ENCODE results near the gene KCNQ4.

Gene KCNQ4

DNA sequence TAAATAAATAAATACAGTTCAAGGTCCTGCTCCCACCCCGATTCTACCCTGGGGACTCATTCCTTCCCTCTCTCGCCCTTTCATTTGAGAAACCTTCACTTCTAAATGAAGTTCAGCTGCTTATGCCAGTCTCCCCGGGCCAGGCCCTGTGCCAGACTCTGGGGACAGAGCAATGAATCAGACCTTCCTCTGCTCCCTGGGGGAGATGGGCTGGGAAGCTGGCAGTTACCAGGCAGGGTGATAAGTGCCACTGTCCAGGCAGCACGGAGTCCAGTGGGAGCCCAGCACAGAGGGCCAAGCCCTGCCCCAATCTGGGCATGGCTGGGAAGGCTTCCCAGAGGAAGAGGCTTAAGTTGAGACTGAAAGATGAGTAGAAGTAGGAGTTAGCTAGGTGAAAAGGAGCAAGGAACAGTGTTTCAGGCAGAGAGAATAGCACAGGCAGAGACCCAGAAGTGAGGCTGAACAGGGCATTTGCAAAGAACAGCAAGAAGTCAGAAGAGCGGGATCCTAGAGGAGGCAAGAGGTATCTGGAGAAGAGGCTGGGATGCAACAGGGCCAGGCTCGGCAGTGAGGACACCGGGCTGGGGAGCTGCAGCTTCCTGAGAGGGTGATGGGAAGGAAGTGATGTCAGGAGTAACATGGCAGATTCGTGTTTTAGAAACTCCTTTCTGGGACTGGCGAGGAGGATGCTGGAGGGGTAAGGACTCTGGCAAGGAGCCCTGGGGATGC, 13.5 kb downstream of the KCNQ4 start:
- DNase-seq = peak; percentile 41

DNA sequence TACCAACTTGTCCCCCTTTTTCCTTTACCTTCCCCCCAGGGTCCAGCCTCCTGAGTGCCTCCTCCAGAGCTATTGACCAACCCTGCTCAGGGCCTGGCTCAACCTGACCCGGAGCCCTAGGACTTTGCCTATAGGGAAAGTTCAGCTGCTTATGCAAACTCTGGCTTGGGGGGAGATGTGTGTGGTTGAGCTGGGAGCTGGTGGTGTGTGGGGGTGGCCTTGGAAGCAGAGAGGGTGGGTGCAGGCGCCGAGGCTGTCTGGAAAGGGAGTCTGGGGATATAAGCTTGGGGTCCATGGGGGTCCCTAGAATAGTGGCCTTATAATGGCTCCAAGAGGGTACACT, 14.1 kb downstream of the KCNQ4 start:
- no peak for DNase-seq

DNA sequence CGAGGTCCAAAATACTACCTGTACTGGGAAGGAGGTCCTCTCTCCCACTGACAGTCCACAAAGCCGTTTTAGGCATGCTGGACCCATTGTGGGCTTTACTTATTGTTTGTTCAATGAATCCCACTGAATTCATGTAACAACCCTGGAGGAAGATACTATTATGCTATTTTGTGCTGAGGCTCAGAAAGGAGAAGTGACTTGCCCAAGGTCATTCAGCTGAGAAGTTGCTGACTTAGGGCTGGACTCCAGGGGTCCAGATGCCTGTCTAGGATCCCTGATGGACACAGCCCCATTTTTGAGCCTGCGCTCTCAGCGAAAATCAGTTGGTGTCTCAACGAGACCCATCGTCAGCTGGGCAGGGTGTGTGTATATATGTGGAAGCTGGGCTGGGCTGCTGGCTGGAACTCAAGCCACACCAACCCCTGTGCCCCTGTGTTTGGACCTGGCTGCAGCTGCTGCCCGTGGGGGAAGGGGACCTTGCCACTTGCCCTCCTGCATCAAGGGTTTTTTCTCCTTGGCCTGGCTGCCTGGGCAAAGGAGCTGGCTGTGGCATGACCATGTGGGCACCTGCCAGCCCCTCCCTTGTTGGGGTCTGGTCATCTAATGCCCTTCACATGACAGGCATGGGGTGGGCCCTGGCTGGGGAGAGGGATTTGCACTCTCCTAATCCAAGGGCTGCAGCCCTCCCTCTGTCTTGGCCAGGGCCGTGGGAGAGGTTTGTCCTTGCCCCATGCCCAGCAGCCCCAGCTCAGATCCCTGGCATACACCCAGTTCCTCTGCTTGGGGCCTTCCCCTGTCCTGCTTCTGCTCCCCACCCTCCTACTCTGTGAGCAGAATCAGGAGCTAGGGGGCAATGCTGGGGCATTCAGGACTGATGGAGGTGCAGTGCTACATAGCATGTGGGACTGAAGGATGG, 15.0 kb downstream of the KCNQ4 start:
- DNase-seq = no peak

DNA sequence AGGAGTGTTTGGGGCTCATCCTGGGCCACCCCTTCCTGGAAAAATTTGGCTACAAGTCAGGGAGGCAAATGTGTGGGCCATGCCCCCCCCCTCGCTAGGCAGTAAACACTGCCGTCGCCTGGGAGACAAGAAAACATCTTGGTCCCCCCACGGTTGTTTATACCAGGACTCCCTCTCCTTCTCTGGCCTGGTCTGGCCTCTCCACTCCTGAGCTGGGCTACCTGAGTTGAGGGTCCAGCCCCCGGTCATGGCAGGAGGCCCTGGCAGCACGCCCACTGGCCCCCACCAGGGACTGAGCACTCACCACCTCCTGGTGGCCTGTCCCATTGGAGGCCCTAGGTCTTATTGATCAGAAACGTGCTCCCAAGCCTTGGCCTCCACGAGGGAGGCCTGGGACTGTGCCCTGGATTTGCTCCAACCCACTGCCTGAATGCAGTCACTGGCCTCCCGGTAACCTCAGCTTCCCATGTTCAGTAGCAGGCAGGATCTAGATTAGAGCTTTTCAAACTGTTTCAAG, 15.8 kb downstream of the KCNQ4 start:
- DNase-seq = no peak

DNA sequence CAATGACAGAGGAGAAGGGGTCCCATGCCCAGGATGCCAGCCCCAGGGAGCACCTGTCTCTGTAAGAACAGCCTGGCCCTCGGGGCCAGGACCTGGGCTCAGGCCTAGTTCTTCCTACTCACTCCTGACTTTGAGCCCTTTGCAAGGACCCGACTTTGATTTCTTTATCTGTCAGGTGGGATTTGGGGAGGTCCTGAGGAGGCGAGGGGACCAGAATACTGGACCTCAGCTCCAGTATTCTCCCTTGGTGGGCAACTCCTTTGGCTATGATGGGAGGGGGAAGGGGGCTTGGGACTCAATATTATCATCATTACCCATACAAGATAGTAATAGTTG, 18.1 kb downstream of the KCNQ4 start:
- no peak for DNase-seq

DNA sequence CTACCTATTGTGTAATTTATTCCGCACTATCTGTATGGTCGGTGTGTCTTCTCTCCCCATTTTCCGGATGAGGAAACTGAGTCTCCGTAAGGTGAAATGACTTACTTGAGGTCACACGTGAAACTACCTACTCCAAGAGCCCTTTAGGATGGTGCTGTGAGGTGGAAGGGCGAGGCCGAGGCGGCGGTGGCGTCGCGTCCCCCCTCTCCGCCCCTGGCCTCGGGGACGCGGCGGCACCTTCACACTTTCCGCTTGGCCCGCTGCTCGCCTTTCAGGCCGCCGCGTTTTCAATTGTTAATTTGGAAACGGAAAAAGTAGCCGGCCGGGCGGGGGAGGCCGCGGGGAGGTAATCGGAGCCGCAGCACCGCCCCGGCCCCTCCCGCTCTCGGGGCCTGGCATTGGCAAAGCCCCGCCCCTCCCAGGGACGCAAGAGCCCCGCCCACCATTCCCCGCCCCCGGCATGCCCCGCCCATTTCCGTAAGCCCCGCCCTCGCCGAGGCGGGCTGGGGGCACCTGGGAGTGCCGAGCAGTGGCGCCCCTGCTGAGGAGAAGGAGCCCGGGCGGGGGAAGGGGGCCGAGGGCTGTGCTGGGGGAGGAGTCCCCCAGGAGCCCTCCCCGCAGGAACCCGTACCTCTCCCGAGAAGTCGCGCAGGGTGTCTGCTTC, 18.6 kb downstream of the KCNQ4 start:
- peak; percentile 90 for DNase-seq

DNA sequence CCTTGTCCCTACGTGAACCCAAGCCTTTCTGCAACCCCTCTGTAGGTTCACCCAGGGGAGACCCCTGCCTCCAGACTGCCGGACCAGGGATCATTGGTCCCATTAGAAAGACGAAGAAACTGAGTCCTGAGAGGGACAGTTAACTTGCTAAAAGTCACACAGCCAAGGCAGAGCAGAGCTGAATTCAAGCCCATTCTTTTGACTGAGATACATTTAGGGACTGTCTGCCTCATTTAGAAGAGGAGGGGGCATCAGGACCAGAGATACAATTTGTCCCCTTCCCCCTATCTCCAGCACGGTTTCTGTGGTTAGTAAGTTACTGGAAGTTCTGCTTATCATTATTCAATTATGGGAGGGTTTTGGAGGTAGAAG, 19.1 kb downstream of the KCNQ4 start:
- DNase-seq = no peak

DNA sequence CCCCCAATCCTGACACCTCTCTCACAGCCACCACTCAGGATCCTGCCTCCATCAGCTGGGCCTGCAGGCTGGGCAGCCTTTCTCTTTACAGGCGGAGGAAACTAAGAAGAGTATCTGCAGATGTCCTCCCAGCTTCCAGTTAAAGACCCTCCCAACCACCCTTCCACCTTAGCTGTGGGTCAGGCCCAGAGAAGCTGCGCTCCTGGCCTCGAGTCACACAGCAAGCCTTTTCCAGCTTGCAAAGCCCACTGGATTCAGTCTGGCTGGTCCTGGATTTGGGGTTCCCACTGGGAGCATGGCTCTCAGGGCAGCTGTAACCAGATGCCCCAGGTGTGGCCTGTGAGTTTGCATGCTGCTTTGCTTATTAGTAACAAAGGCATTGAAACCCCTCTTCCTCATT, 19.9 kb downstream of the KCNQ4 start:
- DNase-seq = no peak

DNA sequence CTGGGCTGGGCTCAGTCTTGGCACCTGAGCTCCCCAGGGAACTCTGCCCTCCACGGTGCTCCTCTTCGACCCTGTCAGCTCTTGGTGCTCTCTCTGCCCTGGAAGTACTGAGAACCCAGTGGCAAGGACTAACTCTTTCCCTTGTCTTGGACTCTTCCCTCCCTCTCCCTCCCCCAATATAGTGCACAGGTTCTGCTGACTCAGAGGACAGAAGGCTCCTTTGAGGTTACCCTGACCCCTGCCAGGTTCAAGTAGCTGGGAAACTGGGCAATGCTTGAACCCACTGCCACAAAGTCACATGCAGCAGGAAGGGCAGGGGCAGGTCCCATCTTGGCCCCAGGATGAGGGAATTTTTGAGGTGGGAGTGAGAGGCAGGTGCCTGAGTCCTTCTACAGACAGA, 20.3 kb downstream of the KCNQ4 start:
- no peak for DNase-seq

DNA sequence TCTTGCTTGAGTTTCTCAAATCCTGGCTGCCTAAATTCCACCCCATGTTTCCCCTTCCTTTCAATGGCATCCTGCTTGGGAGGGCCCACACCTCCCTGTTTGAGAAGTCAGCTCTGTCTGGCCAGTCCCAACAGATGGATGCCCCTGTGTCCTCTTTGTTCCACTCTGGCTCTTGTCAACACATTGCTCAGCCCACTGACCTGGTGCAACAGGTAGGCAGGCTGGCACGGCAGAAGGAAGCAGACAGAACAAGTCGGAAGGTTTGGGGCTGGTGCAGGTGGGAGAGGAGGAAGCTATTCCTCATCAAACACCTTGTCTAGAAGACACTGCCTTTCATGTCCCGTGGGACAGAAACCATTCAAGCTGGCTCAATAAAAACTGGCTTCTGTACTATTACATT, 22.7 kb downstream of the KCNQ4 start:
- no peak for DNase-seq

DNA sequence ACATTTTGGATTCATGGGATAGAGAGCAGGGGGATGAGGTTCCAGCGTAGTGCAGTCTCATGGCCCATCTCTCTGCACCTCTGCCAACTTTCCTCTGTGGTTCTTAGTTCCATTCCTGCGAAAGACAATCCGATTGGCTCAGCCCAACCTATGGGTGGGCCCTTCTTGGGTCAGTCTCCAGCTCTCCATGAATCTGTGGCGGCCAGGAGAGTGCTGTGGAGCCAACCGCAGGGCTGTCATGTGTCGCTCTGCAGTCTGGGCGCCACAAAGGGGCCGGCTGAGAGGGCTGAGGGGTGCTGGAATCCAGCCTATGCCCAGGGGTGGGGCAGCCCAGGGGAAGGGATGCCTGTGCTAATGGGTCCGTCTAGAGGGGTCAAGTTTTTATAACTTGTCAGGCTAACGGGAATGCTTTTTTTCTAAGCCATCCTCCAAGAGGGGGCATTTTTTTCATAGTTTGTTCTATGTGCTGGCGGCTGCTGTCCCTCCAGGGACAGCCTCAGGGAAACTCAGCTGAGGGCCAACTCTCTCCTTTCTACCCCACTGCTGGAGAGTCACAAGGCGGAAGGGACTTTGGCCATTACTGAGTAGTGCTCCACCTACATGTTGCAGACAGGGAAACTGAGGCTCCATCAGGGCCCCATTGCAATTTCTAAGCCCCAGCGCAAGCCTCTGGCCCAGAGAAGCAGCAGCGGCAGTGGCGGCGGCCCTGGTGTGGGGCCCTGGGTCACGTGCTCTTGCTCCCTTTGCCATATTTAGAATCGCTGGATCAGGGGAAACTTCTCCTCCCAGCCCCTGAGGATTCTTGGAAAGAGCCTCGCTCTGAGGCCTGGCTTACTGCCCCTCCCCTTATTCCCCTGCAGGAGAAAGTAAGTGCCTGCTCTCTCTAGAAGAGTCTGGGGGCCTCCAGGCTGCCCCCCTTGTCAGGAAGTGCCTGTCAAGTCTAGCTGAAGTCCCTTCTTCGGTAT, 23.4 kb downstream of the KCNQ4 start:
- DNase-seq = no peak

DNA sequence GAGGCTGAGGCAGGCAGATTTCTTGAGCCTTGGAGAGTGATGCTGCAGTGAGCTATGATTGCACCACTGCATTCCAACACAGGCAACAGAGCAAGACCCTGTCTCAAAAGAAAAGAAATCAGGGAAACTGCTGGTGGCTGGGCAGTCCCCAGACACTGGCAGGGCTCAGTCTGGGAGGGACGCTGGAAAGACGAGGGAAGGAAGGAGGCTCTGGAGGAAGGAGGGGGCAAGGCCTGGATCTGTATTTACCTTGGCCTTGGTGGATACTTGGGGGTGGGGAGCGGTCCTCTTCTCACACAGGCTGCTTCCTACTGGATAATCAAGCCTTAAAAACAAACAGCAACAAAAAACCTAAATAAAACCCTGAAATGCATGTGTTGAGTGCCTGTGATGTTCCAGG, 24.4 kb downstream of the KCNQ4 start:
- no peak for DNase-seq

DNA sequence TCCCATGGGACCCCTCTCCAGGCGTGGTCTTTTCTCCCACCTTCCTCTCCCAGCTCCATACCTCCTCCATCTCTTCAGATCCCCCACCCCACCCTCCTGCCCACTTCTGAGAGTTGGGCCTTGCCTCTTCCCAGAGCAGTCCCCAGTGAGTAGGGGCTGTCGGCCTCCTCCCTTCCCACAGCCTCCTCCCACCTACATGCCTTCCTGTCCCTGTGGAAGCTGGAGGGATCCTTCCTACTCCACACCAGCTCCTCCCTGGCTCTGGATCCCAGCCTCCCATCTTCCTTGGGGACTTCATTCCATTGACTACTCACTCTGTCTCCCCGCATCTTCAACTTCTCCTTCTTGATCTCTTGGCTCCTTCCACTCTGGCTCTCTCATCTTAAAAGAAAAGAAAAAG, 24.9 kb downstream of the KCNQ4 start:
- no peak for DNase-seq

DNA sequence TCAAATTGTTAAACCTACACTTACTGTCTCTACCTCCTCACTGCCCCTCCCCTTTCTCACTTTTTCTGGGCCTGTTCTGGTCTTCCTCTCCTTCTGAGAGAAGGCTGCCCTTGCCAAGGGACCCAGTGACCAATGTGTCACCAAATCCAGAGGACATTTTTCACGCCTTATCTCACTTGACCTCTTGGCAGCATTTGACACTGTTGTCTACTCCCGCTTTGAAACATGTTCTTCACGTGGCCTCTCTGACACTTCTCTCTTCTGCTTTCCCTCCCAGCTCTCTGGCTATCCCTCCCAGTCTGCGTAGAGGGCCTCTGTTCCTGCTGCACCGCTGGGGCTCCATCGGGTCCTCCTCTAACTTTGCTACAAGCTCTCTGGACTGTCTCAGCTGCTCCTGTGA, 25.3 kb downstream of the KCNQ4 start:
- DNase-seq = no peak

DNA sequence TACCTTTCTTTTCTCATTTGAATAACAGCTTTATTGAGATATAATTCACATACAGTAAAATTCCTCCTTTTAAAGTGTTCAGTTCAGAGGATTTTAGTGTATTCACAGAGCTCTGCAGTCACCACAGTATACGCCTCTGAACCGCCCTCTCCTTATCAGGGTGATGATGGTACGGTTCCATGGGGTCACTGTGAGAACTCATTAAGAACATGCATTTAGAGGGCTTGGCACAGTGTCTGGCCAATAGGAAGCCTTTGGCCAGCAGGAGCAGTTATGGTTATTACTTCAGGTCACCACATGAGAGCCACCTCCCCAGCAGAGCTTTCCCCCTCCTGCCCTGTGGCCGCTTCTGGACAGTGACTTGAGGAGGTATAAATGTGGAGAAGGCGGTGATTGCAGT, 27.3 kb downstream of the KCNQ4 start:
- no peak for DNase-seq

DNA sequence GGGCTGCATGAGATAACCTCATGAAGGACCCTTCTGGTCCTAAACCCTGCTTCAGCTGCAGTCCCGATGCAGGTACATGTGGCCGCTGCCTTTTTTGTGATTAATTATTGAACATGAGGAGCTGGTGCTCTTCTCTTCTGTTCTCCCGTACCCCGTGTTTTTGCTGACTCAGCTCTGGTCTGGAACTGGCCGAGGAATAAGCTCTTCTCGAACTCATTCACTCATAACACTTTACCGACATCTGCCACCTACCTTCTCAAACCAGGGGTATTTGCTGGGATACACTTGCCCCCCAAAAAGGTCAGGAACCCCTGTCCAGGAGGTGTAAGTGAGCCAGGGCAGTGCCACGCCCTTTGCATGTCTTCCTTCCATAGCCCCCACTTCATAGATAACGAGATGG, 31.8 kb downstream of the KCNQ4 start:
- DNase-seq = no peak

DNA sequence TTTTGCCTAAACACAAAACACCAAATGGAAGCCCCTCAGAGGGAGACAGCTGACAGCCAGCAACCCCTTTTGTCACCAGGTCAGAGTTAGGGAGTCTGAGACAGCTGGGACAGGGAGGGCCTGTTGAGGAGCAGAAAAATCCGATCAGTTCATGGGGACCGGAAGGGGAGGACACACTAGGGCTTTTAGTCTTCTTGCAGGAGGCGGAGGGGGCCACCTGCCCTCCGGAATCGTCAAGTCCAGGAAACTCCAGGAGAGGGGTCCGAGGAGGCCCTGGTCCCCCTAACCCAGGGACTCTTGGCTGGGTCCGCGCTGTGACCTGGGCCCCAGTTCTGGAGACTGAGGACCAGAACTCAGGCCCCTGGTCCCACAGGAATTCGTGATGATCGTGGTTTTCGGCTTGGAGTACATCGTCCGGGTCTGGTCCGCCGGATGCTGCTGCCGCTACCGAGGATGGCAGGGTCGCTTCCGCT, 34.2 kb downstream of the KCNQ4 start:
- no peak for DNase-seq

DNA sequence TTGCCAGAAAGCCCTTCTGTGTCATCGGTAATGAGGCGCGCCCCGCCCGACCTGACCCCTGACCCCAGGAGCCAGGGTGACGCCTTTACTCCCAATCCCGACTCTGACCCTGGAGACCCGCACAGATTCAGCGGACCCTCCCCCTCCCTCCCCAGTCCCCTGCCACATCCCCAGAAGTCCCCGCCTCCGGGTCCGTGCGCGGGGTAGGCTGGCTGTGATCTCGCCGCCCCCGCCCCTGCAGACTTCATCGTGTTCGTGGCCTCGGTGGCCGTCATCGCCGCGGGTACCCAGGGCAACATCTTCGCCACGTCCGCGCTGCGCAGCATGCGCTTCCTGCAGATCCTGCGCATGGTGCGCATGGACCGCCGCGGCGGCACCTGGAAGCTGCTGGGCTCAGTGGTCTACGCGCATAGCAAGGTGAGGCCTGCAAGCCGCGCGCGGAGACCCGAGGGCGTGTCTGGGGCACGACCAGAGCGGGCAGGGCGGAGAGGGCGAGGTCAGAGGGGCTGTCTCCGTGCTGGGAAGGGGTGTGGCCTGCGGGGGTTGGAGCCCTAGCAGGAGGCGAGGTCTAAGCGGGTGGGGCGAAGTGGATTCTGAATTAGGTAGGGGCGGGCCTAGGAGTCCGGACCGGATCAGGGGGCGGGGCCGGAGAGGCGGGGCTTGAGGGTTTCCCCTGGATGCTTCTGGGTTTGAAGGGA, 34.8 kb downstream of the KCNQ4 start:
- DNase-seq = peak; percentile 94

DNA sequence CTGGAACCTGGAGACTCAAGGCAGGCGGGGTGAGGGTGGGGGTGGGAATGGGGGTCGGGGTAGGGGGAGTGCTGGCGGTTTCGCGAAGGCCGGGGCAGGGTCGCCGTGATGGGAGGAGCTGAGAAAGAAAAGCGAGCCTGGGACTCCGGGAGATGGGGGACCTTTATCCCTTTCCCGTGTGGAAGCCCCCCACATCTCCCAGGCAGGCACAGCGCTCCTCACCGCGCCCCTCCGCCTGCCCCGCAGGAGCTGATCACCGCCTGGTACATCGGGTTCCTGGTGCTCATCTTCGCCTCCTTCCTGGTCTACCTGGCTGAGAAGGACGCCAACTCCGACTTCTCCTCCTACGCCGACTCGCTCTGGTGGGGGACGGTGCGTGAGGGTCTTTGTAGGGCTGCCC, 35.5 kb downstream of the KCNQ4 start:
- DNase-seq = no peak

DNA sequence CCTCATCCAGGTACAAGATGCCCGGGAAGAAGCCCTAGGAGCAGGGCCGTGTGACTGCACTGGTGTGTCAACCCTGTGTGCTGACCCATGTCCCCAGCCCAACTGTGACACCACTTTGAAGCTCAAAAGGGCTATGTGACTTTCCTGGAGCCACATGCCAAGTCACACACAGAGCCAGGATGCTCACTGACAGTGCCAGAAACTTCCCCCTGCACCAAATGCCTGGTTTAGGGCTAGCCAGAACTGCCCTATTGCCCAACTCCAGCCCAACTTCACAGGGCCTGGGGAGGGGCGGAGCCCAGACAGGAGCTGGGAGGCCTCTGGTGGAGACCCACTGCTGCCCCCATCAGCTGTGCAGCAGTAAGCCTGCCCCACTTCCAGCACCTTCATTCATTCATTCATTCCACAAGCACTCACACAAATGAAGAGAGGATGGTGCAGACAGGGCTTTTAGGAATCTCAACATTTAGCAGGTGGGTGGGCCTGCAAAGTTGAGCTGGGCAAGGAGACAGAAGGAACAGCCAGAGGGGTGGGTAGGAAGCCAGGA, 36.7 kb downstream of the KCNQ4 start:
- DNase-seq = no peak

DNA sequence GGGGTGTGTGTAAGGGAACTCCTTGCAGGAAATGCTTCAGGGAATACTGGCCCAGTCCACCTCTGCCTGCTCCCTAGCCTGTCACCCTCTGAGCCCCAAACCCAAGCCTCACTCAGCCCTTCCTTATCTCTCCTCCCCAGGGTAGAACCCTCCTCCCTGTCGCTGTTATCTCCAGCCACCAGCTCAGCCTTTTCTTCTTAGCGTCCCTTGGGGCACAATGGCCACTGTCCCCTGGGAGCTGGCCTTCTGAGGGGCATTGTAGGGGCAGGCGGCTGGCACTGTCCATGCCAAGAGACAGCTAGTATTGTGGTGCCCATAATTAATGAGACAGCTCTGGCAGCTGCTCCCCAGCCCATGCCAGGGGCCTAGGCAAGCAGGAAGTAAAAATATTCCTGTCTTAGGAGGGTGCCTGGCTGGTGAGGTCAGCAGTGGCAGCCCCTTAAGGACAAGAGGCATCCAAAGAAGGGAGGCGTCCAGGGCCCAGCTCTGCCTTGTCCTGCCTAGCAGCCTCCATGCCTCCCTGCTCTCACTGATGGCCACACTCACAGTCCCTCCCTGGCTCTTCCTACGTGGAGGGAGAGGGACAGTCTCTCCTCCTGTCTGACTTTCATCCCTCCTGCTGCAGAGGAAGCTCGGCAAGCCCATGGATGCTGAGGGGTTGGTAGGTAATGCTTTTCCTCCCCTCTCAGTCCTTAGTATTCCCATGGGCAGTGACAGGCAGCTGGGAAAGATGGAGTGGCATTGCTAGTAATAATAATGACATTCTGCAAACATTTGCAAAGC, 37.5 kb downstream of the KCNQ4 start:
- no peak for DNase-seq

Measured in CD4-positive, alpha-beta T cell treated with Interleukin-17A for 4 hours (primary cell).